ENCODE results near the gene NUP210L. TPM values are rescaled to one million over a fixed set of nuclear protein-coding genes. Genes with fewer than 3 reads are reported as not detected.

NUP210L gene
- total and polyA plus RNA-seq, 2 experiments from 2014 or later: 0.11 TPM; not detected in 1

GRCh38 chr1:154174654-154175053 lies 19.8 kb upstream of the NUP210L start:
- Histone ChIP-seq H3K4me2 (ENCODE audit: unreplicated experiment) (no peak overlapping the region), H3K4me3 (no peak overlapping the region), H3K4me1 (ENCODE audit: insufficient read depth) (peaks cover 47% of the 10 kb centered on the region), H3K79me2 (ENCODE audit: insufficient read depth) (peaks cover 100% of the 10 kb centered on the region), H3K9me3 (ENCODE audit: low read depth) (no peaks in the 10 kb centered on the region), H3K9ac (no peak overlapping the region), H3F3A (ENCODE audit: insufficient read depth) (peaks cover 44% of the 10 kb centered on the region), H3K9me2 (ENCODE audit: insufficient read depth) (no peaks in the 10 kb centered on the region), H3K27ac (no peak overlapping the region), H3K27me3 (replicated peaks; ENCODE audit: insufficient read depth) (no peaks in the 10 kb centered on the region), H4K20me1 (ENCODE audit: insufficient read depth) (peaks cover 39% of the 10 kb centered on the region), H3K36me3 (ENCODE audit: low read depth) (peaks cover 45% of the 10 kb centered on the region), H2AFZ (no peak overlapping the region)
- TF ChIP-seq EZH2 (IDR thresholded peaks at IDR 0.05; ENCODE audit: insufficient read depth, poor library complexity, severe bottlenecking) (no peak), EZH2phosphoT487 (IDR thresholded peaks at IDR 0.05; ENCODE audit: insufficient read depth, low read depth) (no peak)
- no peak for DNase-seq
- in situ Hi-C loops (cut with MboI): no loop called here
- 94 to 100% methylated on average over 4 of the region's 4 CpGs for WGBS, 2 experiments (ENCODE audit: low coverage in 1 of 2, low lambda C conversion rate in 2 of 2, missing lambda C conversion rate in 2 of 2)

GRCh38 chr1:154171880-154172279 lies 17.0 kb upstream of the NUP210L start:
- H3K9me3 ChIP-seq (ENCODE audit: low read depth): no peaks in the 10 kb centered on the region
- no peak overlapping the region for H3K4me2 ChIP-seq (ENCODE audit: unreplicated experiment)
- peaks cover 100% of the 10 kb centered on the region for H3K79me2 ChIP-seq (ENCODE audit: insufficient read depth)
- no peak for DNase-seq
- no peak overlapping the region for H3K27ac ChIP-seq
- in situ Hi-C loops (cut with MboI): no loop called here
- H3K36me3 ChIP-seq (ENCODE audit: low read depth): peaks cover 72% of the 10 kb centered on the region
- no peak overlapping the region for H2AFZ ChIP-seq
- H3F3A ChIP-seq (ENCODE audit: insufficient read depth): peaks cover 32% of the 10 kb centered on the region
- peaks cover 19% of the 10 kb centered on the region for H3K4me1 ChIP-seq (ENCODE audit: insufficient read depth)
- H3K4me3 ChIP-seq: no peak overlapping the region
- no peaks in the 10 kb centered on the region for H3K9me2 ChIP-seq (ENCODE audit: insufficient read depth)
- H3K27me3 ChIP-seq (replicated peaks; ENCODE audit: insufficient read depth): no peaks in the 10 kb centered on the region
- TF ChIP-seq EZH2 (IDR thresholded peaks at IDR 0.05; ENCODE audit: insufficient read depth, poor library complexity, severe bottlenecking) (no peak), EZH2phosphoT487 (IDR thresholded peaks at IDR 0.05; ENCODE audit: insufficient read depth, low read depth) (no peak)
- peaks cover 17% of the 10 kb centered on the region for H4K20me1 ChIP-seq (ENCODE audit: insufficient read depth)
- 86 to 87% methylated on average over 5 of the region's 5 CpGs for WGBS, 2 experiments (ENCODE audit: low coverage in 1 of 2, low lambda C conversion rate in 2 of 2, missing lambda C conversion rate in 2 of 2)
- H3K9ac ChIP-seq: no peak overlapping the region

DNA sequence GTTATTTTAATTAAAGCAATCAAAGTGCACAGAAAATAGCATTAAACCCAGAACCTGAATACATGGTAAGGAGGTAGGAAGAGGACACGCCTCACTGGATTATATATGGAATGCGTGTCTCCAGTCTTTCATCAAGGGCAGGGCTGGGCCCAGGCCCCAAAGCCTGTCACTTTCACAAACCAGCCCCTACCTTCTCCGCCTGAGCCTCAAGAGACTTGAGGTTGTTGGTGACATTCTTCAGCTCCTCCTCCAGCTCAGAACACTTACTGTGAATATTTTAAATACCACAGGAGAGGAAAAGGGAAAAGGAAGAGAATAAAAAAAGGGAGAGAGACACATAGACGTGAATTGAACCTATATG lies 16.3 kb upstream of the NUP210L start:
- Histone ChIP-seq H3K36me3 (ENCODE audit: low read depth) (peaks cover 77% of the 10 kb centered on the region), H3K4me1 (ENCODE audit: insufficient read depth) (peaks cover 12% of the 10 kb centered on the region), H3K27ac (no peak overlapping the region), H3F3A (ENCODE audit: insufficient read depth) (peaks cover 26% of the 10 kb centered on the region), H3K4me2 (ENCODE audit: unreplicated experiment) (no peak overlapping the region), H3K9me2 (ENCODE audit: insufficient read depth) (no peaks in the 10 kb centered on the region), H3K9me3 (ENCODE audit: low read depth) (no peaks in the 10 kb centered on the region), H3K4me3 (no peak overlapping the region), H2AFZ (no peak overlapping the region), H3K27me3 (replicated peaks; ENCODE audit: insufficient read depth) (no peaks in the 10 kb centered on the region), H3K9ac (no peak overlapping the region), H3K79me2 (ENCODE audit: insufficient read depth) (peaks cover 100% of the 10 kb centered on the region), H4K20me1 (ENCODE audit: insufficient read depth) (peaks cover 16% of the 10 kb centered on the region)
- in situ Hi-C loops (cut with MboI): no loop called here
- no peak for DNase-seq
- TF ChIP-seq EZH2 (IDR thresholded peaks at IDR 0.05; ENCODE audit: insufficient read depth, poor library complexity, severe bottlenecking) (no peak), EZH2phosphoT487 (IDR thresholded peaks at IDR 0.05; ENCODE audit: insufficient read depth, low read depth) (no peak)
- WGBS, 2 experiments (ENCODE audit: low coverage in 1 of 2, low lambda C conversion rate in 2 of 2, missing lambda C conversion rate in 2 of 2): 84 to 88% methylated on average over 4 of the region's 4 CpGs

DNA sequence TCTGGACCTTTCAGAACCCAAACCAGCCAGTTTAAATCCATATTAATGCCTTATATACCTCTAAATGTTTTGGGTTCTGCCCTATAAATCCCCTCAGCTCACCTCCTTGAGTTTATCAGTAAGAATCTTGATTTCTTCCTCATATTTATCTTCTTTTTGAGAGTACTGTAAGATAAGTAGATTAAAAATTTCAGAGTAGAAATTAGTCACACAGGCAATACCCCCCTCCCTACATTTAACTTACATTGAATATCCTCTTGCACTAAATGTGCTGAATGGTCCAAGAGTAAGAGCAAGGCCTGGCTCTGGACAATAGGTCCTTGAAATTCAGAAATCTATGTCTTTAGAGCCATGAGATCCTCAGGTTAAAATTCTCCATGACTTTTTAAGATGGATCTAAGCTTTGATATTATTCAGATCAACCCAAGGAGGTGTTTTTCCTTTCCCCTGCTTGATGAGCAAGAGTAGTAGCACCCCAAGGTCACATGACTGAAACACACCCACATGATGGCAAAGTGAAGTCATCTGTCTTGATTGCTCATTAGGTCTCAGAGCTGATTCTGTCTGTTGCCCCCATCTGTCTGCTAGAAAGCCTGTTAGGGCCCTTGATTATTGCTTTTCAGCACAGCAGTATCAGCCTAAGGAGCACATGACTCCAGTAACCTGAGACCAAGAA lies 15.8 kb upstream of the NUP210L start:
- Histone ChIP-seq H4K20me1 (ENCODE audit: insufficient read depth) (peaks cover 11% of the 10 kb centered on the region), H3K4me1 (ENCODE audit: insufficient read depth) (peaks cover 7% of the 10 kb centered on the region), H3K9me3 (ENCODE audit: low read depth) (no peaks in the 10 kb centered on the region), H3K9ac (no peak overlapping the region), H3K36me3 (ENCODE audit: low read depth) (peaks cover 82% of the 10 kb centered on the region), H3F3A (ENCODE audit: insufficient read depth) (peaks cover 26% of the 10 kb centered on the region), H3K79me2 (ENCODE audit: insufficient read depth) (peaks cover 100% of the 10 kb centered on the region), H2AFZ (no peak overlapping the region), H3K27me3 (replicated peaks; ENCODE audit: insufficient read depth) (no peaks in the 10 kb centered on the region), H3K9me2 (ENCODE audit: insufficient read depth) (no peaks in the 10 kb centered on the region), H3K27ac (no peak overlapping the region), H3K4me2 (ENCODE audit: unreplicated experiment) (no peak overlapping the region), H3K4me3 (no peak overlapping the region)
- in situ Hi-C loops (cut with MboI): no loop called here
- TF ChIP-seq EZH2phosphoT487 (IDR thresholded peaks at IDR 0.05; ENCODE audit: insufficient read depth, low read depth) (no peak), EZH2 (IDR thresholded peaks at IDR 0.05; ENCODE audit: insufficient read depth, poor library complexity, severe bottlenecking) (no peak)
- DNase-seq: peak; percentile 45

- TF ChIP-seq EZH2phosphoT487 (IDR thresholded peaks at IDR 0.05; ENCODE audit: insufficient read depth, low read depth): no peak
- TF ChIP-seq EZH2 (IDR thresholded peaks at IDR 0.05; ENCODE audit: insufficient read depth, poor library complexity, severe bottlenecking): no peak
- peaks cover 93% of the 10 kb centered on the region for H3K36me3 ChIP-seq (ENCODE audit: low read depth)
- no peak overlapping the region for H2AFZ ChIP-seq
Observed at GRCh38 chr1:154167461-154167860, 12.6 kb upstream of the NUP210L start.

More at GRCh38 chr1:154167461-154167860, 12.6 kb upstream of the NUP210L start:
- no peak overlapping the region for H3K9ac ChIP-seq
- H3K4me2 ChIP-seq (ENCODE audit: unreplicated experiment): no peak overlapping the region
- no peak overlapping the region for H3K27ac ChIP-seq
- peaks cover 26% of the 10 kb centered on the region for H3F3A ChIP-seq (ENCODE audit: insufficient read depth)
- H3K4me3 ChIP-seq: no peak overlapping the region
- DNase-seq: no peak
- peaks cover 3% of the 10 kb centered on the region; the same call in 1 of the 2 replicates for H3K4me1 ChIP-seq (ENCODE audit: insufficient read depth)
- H3K79me2 ChIP-seq (ENCODE audit: insufficient read depth): peaks cover 100% of the 10 kb centered on the region
- in situ Hi-C loops (cut with MboI): no loop called here
- peaks cover 7% of the 10 kb centered on the region for H4K20me1 ChIP-seq (ENCODE audit: insufficient read depth)
- H3K9me3 ChIP-seq (ENCODE audit: low read depth): no peaks in the 10 kb centered on the region
- H3K9me2 ChIP-seq (ENCODE audit: insufficient read depth): no peaks in the 10 kb centered on the region
- no peaks in the 10 kb centered on the region for H3K27me3 ChIP-seq (replicated peaks; ENCODE audit: insufficient read depth)

Measured in GM23248 (cell line).